HG03378 (cell line): Measurements from ENCODE around the gene HSPB3.
"Not testable (repeated sequence)": the region's sequence is repeated elsewhere in the genome, so short reads cannot be mapped to it uniquely, and the experiment has no call there.

Experiments
- ATAC-seq: cut with Tn5 transposase; IDR thresholded peaks from one replicate; pipeline ENCODE4 v1.9.1; 2021; ENCODE audit warnings: mild to moderate bottlenecking, moderate library complexity; ENCODE audit not compliant: unreplicated experiment

HSPB3 gene

DNA sequence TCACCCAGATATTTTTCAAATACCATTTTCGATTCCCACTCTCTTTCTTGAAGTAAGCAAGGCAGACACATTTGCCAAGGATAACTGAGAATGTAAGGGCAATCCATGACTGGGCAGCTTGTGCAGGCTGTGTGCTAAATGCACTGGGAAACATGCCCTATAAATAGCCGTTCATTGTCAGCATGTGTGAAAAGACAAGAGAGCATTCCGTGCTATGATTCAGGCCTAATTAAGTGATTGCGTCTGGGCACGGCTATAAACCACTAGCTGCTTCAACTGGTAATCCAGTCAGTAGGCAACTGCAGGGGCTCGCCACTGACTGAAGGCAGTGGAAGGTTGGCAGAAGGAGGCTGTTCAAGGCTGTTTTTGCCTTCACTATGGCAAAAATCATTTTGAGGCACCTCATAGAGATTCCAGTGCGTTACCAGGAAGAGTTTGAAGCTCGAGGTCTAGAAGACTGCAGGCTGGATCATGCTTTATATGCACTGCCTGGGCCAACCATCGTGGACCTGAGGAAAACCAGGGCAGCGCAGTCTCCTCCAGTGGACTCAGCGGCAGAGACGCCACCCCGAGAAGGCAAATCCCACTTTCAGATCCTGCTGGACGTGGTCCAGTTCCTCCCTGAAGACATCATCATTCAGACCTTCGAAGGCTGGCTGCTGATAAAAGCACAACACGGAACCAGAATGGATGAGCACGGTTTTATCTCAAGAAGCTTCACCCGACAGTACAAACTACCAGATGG lies at the start of gene HSPB3:
Gene HSPB3 (plus strand): TSS at position 287 of the 745 bp plus-strand sequence. CDS start 91 bp downstream, at position 378.
- ATAC-seq: no peak

DNA sequence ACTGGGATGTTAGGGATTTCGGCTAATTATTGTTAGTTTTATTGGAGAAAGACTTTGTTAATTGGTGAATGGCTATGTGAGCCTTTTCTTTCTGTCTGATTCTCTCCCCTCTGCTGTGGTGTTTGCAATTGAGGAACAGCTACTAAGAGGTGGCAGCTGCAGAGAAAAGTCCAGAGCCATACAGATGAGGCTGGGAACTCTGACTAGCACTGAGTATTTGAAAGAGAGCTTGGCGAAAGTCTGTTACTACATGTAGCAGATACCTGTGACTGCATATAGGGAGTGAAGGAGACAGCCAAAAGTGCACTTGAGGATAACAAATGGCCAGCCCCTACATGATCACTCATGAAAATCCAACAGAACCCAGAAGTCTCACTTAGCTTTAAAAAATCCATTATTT lies 44.3 kb upstream of the HSPB3 start:
- no peak for ATAC-seq

GRCh38 chr5:54412913-54413312 lies 42.6 kb upstream of the HSPB3 start:
- ATAC-seq: no peak

GRCh38 chr5:54415147-54415546 lies 40.4 kb upstream of the HSPB3 start:
- ATAC-seq: no peak

DNA sequence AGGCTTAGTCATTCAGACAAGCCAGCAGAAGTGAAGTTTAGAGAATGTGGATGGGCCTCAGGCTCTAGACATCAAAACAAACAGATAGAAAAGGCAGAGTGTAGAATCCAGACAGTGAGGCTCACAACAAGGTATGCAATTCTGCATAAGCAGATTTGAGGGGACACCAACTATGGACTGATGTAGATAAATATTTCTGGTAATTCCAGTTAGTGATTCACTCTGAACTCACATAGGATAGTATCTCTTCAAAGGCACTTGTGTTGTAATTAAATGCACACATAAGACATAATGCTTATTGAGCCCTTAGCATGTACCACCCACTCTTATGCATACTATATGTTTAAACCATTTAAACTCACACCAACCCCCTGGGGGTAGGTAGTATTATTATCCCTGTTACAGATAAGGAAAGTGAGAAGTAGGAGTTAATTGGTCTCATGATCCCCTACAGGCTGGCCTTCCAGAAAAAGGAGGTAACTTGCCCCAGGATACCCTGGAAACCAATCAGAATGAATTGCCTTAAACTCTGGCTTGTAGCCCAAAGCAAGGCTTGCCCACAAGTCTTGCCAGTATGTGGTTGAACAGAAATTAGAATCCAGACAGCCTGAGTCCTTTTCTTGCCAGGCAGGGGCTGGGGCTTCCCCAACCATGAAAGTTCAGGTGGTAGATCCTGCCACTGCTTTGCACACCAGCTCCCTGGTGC lies 39.5 kb upstream of the HSPB3 start:
- no peak for ATAC-seq

- ATAC-seq: peak; percentile 69
Measured at GRCh38 chr5:54419573-54420423, 35.7 kb upstream of the HSPB3 start.

- ATAC-seq: not testable (repeated sequence)
Measured at GRCh38 chr5:54420511-54420910, 35.0 kb upstream of the HSPB3 start.

- ATAC-seq: no peak
Measured at GRCh38 chr5:54421976-54422375, 33.5 kb upstream of the HSPB3 start.

DNA sequence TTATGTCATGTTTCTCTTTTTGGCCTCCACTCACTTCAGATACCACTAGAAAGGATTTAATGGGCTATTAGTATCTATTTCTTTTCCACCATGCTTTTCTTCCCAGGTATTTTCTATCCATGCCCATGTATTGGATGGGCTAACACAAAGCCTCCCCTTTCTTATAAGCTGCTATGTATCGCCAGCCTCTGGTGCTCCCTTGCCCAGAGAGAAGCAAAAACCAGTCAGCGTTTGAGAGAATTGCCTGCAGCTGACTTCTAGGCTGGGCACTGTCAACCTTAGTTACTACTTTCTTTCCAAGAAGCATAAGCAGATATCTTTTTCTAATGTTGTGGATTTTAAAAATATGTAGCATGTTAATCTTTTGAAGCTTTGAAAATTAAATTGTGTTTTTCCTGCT lies 30.2 kb upstream of the HSPB3 start:
- ATAC-seq: no peak

DNA sequence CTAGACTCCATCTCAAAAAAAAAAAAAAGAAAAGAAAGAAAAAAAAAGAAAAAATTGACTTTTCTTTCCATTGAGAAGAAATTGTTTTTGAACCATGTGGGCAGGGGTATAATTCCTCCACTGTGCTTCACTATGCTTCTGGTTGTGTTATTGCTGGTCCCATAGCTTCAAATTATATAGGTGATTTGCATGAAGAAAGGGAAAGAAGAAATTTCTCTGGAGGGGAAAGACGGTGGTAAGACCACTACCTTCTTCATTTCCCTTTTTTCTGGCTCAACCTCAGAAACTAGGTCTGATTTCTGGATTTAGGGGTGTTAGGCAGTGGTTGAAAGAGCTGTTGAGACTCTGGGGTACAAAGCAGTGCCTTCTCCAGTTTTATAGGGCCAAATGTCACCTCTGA lies 29.3 kb upstream of the HSPB3 start:
- no peak for ATAC-seq

GRCh38 chr5:54434650-54435049 lies 20.8 kb upstream of the HSPB3 start:
- not testable (repeated sequence) for ATAC-seq

GRCh38 chr5:54438620-54439389 lies 16.7 kb upstream of the HSPB3 start:
- no peak for ATAC-seq

DNA sequence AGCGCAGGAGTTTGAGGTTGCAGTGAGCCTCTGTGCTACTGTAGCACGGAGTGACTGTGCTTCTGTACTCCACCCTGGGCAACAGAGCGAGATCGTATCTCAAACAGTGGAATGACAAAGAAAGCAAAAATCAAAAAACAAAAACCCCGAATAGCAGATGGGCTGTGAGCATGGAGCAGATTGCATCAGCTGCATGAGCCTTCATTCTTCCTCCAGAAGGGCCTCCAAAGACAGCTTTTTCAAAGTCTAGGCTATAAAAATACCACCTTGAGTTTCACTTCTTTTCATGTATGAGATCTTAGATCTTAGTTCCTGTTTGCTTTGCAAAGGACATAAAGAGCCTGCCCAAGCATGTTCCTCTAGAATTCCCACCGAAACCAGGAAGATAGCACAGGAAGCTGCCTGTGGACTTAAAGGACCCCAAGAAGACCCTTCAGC lies 15.0 kb upstream of the HSPB3 start:
- ATAC-seq: peak; percentile 89

GRCh38 chr5:54442271-54442670 lies 13.2 kb upstream of the HSPB3 start:
- ATAC-seq: no peak

- no peak for ATAC-seq
Measured at GRCh38 chr5:54443270-54443669, 12.2 kb upstream of the HSPB3 start.

DNA sequence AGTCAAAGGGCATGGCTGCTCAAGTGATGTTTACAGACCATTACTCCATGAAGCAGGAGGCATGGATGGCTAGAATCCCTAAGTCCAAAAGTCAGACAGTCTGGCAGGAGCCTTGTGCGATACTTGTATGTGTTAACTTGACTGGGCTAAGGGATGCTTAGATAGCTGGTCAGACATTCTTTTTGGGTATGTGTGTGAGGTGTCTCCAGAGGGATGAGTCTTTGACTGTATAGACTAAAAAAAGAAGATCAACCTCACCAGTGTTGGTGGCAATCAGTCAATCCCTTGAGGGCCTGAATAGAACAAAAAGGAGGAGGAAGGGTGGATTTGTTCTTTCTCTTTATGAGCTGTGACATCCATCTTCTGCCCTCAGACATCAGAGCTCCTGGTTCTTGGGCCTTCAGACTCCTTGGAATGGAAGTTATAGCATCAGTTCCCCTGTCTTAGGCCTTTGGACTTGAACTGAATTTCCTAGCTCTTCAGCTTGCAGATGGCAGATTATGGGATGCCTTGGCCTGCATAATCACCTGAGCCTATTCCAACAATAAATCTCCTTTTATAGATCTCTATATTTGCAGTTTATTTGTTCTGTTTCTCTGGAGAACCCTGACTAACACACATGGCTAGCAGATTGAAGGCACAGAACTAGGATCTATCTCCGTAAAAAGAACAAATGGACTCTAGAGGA lies 9.7 kb upstream of the HSPB3 start:
- ATAC-seq: no peak

DNA sequence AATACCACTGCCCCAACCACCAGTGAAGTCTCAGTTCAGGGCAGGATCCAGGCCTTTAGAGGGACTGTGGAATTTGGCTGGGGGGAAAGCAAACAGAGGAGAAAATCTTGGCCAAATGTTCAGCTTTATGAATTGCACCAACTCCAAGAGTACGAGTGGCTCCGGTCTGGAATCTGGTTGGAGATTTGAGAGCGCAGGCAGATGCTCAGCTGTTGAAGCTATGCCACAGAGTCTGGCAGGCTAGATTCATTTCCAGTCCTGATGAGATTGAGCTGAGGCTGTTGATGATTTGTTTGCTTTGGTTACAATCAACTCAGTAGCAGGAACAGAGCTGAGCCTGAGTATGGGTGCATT lies 9.1 kb upstream of the HSPB3 start:
- no peak for ATAC-seq

DNA sequence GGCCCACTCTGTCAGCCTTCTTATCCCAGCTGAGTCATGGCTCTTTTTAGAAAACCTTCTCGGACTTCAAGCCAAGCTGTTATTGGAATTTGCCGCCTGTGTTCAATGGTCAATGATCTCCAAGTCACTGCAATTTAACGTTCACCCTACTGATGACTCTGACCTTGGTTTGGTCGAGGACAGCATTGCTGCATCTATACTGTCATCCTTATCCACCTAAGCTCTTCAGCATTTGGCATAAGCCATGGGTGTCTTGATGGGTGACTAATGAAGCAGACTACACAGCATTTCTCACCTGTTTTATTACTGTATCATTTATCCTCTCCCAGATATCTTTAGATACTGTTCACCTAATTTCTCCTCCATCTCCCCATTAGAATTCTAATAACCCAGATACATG lies 5.6 kb upstream of the HSPB3 start:
- no peak for ATAC-seq

- ATAC-seq: no peak
Measured at GRCh38 chr5:54450542-54450941, 5.0 kb upstream of the HSPB3 start.

GRCh38 chr5:54453046-54453445 lies 2.5 kb upstream of the HSPB3 start:
- no peak for ATAC-seq
